Heart left ventricle (tissue), 13 donors: Measurements from ENCODE around the gene ENGASE.

Experiments used
- POLR2A ChIP-seq, 2 donors: fragments of 450-650 bp; IDR thresholded peaks; one replicate each; pipeline ENCODE4 v1.6.1; 2017; ENCODE audit warnings: antibody characterized with exemption in 2 of 2, mild to moderate bottlenecking in 2 of 2, moderate library complexity in 2 of 2
- TF ChIP-seq, protein P1 (sequence below), 12 donors: fragments of 200-600 bp; sonication (generic) in 4 of 12; IDR thresholded peaks; one replicate each; pipeline versions ENCODE4 v1.5.0 to v1.8.0; 2018 to 2022; ENCODE audit warnings: antibody characterized with exemption in 12 of 12, mild to moderate bottlenecking in 5 of 12
- donor health status: ischemic (EF 13 %, LVEDD 7.1; RV severe dilation, severe dysfunction).
- donor health status: DM: no; HTN: yes; CAD: no.
- donor health status: DM: no; HTN: no; CAD: no.
- donor health status: ischemic (EF 25% LVEDD 6.9; RV normal size, moderate dysfunction).
- donor health status: ischemic (EF 25% LVEDD 5.7; RV mildly dilated, moderate dysfunction).
- donor health status: ischemic (EF 35%, LVEDD 5.7; RV mildly dilated, moderate dysfunction).
- donor health status: nonischemic (EF 11% LVEDD 7.7; RV severe dilation, severe dysfunction).
- donor health status: DM: yes; HTN: yes; CAD: no.
- donor health status: PGD.
- donor health status: ischemic (EF 29% LVEDD 5.4; RV normal size, mild dysfunction).
- donor health status: nonischemic (EF 23%, LVEDD 6.1; RV moderate dilation, normal function).

GRCh38 chr17:79036181-79036580 is 38.4 kb upstream of the ENGASE start:
- TF ChIP-seq, protein P1, sequence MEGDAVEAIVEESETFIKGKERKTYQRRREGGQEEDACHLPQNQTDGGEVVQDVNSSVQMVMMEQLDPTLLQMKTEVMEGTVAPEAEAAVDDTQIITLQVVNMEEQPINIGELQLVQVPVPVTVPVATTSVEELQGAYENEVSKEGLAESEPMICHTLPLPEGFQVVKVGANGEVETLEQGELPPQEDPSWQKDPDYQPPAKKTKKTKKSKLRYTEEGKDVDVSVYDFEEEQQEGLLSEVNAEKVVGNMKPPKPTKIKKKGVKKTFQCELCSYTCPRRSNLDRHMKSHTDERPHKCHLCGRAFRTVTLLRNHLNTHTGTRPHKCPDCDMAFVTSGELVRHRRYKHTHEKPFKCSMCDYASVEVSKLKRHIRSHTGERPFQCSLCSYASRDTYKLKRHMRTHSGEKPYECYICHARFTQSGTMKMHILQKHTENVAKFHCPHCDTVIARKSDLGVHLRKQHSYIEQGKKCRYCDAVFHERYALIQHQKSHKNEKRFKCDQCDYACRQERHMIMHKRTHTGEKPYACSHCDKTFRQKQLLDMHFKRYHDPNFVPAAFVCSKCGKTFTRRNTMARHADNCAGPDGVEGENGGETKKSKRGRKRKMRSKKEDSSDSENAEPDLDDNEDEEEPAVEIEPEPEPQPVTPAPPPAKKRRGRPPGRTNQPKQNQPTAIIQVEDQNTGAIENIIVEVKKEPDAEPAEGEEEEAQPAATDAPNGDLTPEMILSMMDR (IDR thresholded peaks at IDR 0.05), result no peak
- no peak for TF ChIP-seq POLR2A (IDR thresholded peaks at IDR 0.05)
